HG03097 (cell line): ENCODE measurements around the gene NFIX.

Experiments used
- ATAC-seq: cut with Tn5 transposase; IDR thresholded peaks from one replicate; pipeline ENCODE4 v1.9.1; 2021; ENCODE audit not compliant: unreplicated experiment, low FRiP score

Gene NFIX

GRCh38 chr19:13118424-13119193, 123.3 kb downstream of the NFIX start:
- ATAC-seq: no peak

GRCh38 chr19:13119627-13120026, 124.4 kb downstream of the NFIX start:
- no peak for ATAC-seq

- no peak for ATAC-seq
Observed at GRCh38 chr19:13120031-13120430, 124.8 kb downstream of the NFIX start.

GRCh38 chr19:13120817-13121216, 125.5 kb downstream of the NFIX start:
- no peak for ATAC-seq

GRCh38 chr19:13121551-13122274, 126.4 kb downstream of the NFIX start:
- ATAC-seq: no peak

- no peak for ATAC-seq
Observed at GRCh38 chr19:13122275-13122878, 127.1 kb downstream of the NFIX start.

- no peak for ATAC-seq
Observed at GRCh38 chr19:13122980-13123957, 128.0 kb downstream of the NFIX start.

- ATAC-seq: no peak
Observed at GRCh38 chr19:13127051-13127450, 131.8 kb downstream of the NFIX start.

GRCh38 chr19:13127811-13128575, 132.7 kb downstream of the NFIX start:
- no peak for ATAC-seq

GRCh38 chr19:13128583-13128982, 133.3 kb downstream of the NFIX start:
- ATAC-seq: no peak

- ATAC-seq: no peak
Observed at GRCh38 chr19:13129384-13129783, 134.1 kb downstream of the NFIX start.

- ATAC-seq: no peak
Observed at GRCh38 chr19:13130886-13131490, 135.7 kb downstream of the NFIX start.

- ATAC-seq: no peak
Observed at GRCh38 chr19:13132471-13133180, 137.4 kb downstream of the NFIX start.

- ATAC-seq: no peak
Observed at GRCh38 chr19:13133241-13133870, 138.1 kb downstream of the NFIX start.

GRCh38 chr19:13134626-13135025, 139.4 kb downstream of the NFIX start:
- ATAC-seq: no peak

- ATAC-seq: no peak
Observed at GRCh38 chr19:13135068-13136062, 140.1 kb downstream of the NFIX start.

GRCh38 chr19:13137290-13137794, 142.1 kb downstream of the NFIX start:
- ATAC-seq: no peak
